ENCODE results near the gene FRMD5. TPM values are rescaled to one million over a fixed set of nuclear protein-coding genes. Genes with fewer than 3 reads are reported as not detected.

The FRMD5 gene
- total RNA-seq, 1 donor from 2014 or later: 9.9 TPM

GRCh38 chr15:43899928-43900327 lies 295.1 kb downstream of the FRMD5 start:
- no peak for DNase-seq (ENCODE audit: low read depth)
- no peaks in the 10 kb centered on the region for H3K27me3 ChIP-seq (ENCODE audit: control insufficient read depth, insufficient read depth, low read length)
- no peak overlapping the region for H3K4me3 ChIP-seq (ENCODE audit: low read depth, low read length)

GRCh38 chr15:43898891-43899290 lies 296.2 kb downstream of the FRMD5 start:
- H3K36me3 ChIP-seq (ENCODE audit: control insufficient read depth, insufficient read depth, low read length): peaks cover 1% of the 10 kb centered on the region
- no peak for TF ChIP-seq CTCF (IDR thresholded peaks at IDR 0.05; ENCODE audit: insufficient read depth, low read length, poor library complexity, severe bottlenecking)
- DNase-seq (ENCODE audit: low read depth): no peak
- no peaks in the 10 kb centered on the region for H3K27me3 ChIP-seq (ENCODE audit: control insufficient read depth, insufficient read depth, low read length)
- no peak overlapping the region for H3K4me3 ChIP-seq (ENCODE audit: low read depth, low read length)

More at GRCh38 chr15:43899928-43900327, 295.1 kb downstream of the FRMD5 start:
- peaks cover 1% of the 10 kb centered on the region for H3K36me3 ChIP-seq (ENCODE audit: control insufficient read depth, insufficient read depth, low read length)
- no peak for TF ChIP-seq CTCF (IDR thresholded peaks at IDR 0.05; ENCODE audit: insufficient read depth, low read length, poor library complexity, severe bottlenecking)

- no peaks in the 10 kb centered on the region for H3K27me3 ChIP-seq (ENCODE audit: control insufficient read depth, insufficient read depth, low read length)
- no peaks in the 10 kb centered on the region for H3K36me3 ChIP-seq (ENCODE audit: control insufficient read depth, insufficient read depth, low read length)
- no peak overlapping the region for H3K4me3 ChIP-seq (ENCODE audit: low read depth, low read length)
- no peak for DNase-seq (ENCODE audit: low read depth)
- no peak for TF ChIP-seq CTCF (IDR thresholded peaks at IDR 0.05; ENCODE audit: insufficient read depth, low read length, poor library complexity, severe bottlenecking)
Observed at GRCh38 chr15:43896543-43896942, 298.5 kb downstream of the FRMD5 start.

- no peak for DNase-seq (ENCODE audit: low read depth)
- Histone ChIP-seq H3K27me3 (ENCODE audit: control insufficient read depth, insufficient read depth, low read length) (no peaks in the 10 kb centered on the region), H3K36me3 (ENCODE audit: control insufficient read depth, insufficient read depth, low read length) (no peaks in the 10 kb centered on the region), H3K4me3 (ENCODE audit: low read depth, low read length) (no peak overlapping the region)
- TF ChIP-seq CTCF (IDR thresholded peaks at IDR 0.05; ENCODE audit: insufficient read depth, low read length, poor library complexity, severe bottlenecking): no peak
Observed at GRCh38 chr15:43895586-43895985, 299.5 kb downstream of the FRMD5 start.

GRCh38 chr15:43893956-43894355 lies 301.1 kb downstream of the FRMD5 start:
- TF ChIP-seq CTCF (IDR thresholded peaks at IDR 0.05; ENCODE audit: insufficient read depth, low read length, poor library complexity, severe bottlenecking): no peak
- H3K27me3 ChIP-seq (ENCODE audit: control insufficient read depth, insufficient read depth, low read length): no peaks in the 10 kb centered on the region
- H3K4me3 ChIP-seq (ENCODE audit: low read depth, low read length): no peak overlapping the region
- no peak for DNase-seq (ENCODE audit: low read depth)
- H3K36me3 ChIP-seq (ENCODE audit: control insufficient read depth, insufficient read depth, low read length): no peaks in the 10 kb centered on the region

- Histone ChIP-seq H3K36me3 (ENCODE audit: control insufficient read depth, insufficient read depth, low read length) (no peaks in the 10 kb centered on the region), H3K4me3 (ENCODE audit: low read depth, low read length) (no peak overlapping the region), H3K27me3 (ENCODE audit: control insufficient read depth, insufficient read depth, low read length) (no peaks in the 10 kb centered on the region)
- DNase-seq (ENCODE audit: low read depth): no peak
- TF ChIP-seq CTCF (IDR thresholded peaks at IDR 0.05; ENCODE audit: insufficient read depth, low read length, poor library complexity, severe bottlenecking): no peak
Observed at GRCh38 chr15:43889042-43889441, 306.0 kb downstream of the FRMD5 start.
